ENCODE results near the gene RTBDN.
A peak's percentile ranks its signal among the peaks of the same experiment; 100 is the strongest.

RTBDN gene

GRCh38 chr19:12782174-12782423 lies 52.3 kb downstream of the RTBDN start:
- ChIA-PET CTCF (interaction anchor here (1.4 kb wide), 1 partner anchor 22 kb away, joined by 5 read pairs; no protein-coding TSS in a partner anchor), POLR2A (interaction anchor here (2.6 kb wide), 1 partner anchor 10 kb away, joined by 26 read pairs; the partner anchor contains the start of gene JUNB)
- TF ChIP-seq, protein P1, sequence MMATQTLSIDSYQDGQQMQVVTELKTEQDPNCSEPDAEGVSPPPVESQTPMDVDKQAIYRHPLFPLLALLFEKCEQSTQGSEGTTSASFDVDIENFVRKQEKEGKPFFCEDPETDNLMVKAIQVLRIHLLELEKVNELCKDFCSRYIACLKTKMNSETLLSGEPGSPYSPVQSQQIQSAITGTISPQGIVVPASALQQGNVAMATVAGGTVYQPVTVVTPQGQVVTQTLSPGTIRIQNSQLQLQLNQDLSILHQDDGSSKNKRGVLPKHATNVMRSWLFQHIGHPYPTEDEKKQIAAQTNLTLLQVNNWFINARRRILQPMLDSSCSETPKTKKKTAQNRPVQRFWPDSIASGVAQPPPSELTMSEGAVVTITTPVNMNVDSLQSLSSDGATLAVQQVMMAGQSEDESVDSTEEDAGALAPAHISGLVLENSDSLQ (IDR thresholded peaks at IDR 0.05): peak; percentile 54
- no peak for TF ChIP-seq FOXM1 (IDR thresholded peaks at IDR 0.05; ENCODE audit: borderline replicate concordance)
- no peak for DNase-seq (ENCODE audit: extremely low spot score)

- CTCF ChIA-PET: interaction anchor here (0.6 to 3.3 kb wide), 3 partner anchors 13 to 1270 kb away, joined by 5 to 19 read pairs (median 15); partner anchors contain the start of gene JUNB
Observed at GRCh38 chr19:12779162-12779993, 55.0 kb downstream of the RTBDN start.

DNA sequence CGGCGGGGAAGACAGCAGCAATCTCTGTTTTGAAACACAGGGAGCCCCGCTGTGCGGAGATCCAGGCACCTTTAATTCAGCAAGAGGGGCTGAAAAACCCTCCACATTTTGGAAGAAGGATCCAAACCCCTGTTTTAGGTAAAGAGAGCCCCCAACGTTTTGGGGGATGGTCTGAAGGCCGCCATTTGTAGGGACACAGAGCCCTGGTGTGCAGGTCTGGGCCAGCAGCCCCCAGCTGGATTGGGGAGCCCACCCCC lies 55.5 kb downstream of the RTBDN start:
- no peak for DNase-seq (ENCODE audit: extremely low spot score)
- ChIA-PET CTCF (interaction anchor here (0.6 to 3.3 kb wide), 8 partner anchors 9 to 1270 kb away, joined by 3 to 19 read pairs (median 6); partner anchors contain the start of gene JUNB), POLR2A (interaction anchor here (1.0 to 3.7 kb wide), 4 partner anchors 10 to 28 kb away, joined by 3 to 55 read pairs (median 4); partner anchors contain the start of genes JUNB and RNASEH2A)
- TF ChIP-seq FOXK2 (IDR thresholded peaks at IDR 0.05): no peak
- TF ChIP-seq ELF4 (IDR thresholded peaks at IDR 0.05): no peak

More at GRCh38 chr19:12779162-12779993, 55.0 kb downstream of the RTBDN start:
- no peak for DNase-seq (ENCODE audit: extremely low spot score)
- POLR2A ChIA-PET: interaction anchor here (1.0 to 3.7 kb wide), 4 partner anchors 10 to 27 kb away, joined by 3 to 55 read pairs (median 4); partner anchors contain the start of genes JUNB and RNASEH2A
- TF ChIP-seq BHLHE40 (IDR thresholded peaks at IDR 0.05; ENCODE audit: borderline replicate concordance) (no peak), SUZ12 (IDR thresholded peaks at IDR 0.05) (no peak), LEF1 (IDR thresholded peaks at IDR 0.05; ENCODE audit: borderline replicate concordance) (no peak), NFRKB (IDR thresholded peaks at IDR 0.05) (no peak), ZNF384 (IDR thresholded peaks at IDR 0.05) (no peak), SP1 (IDR thresholded peaks at IDR 0.05) (no peak), TARDBP (IDR thresholded peaks at IDR 0.05) (no peak), ELF4 (IDR thresholded peaks at IDR 0.05) (no peak), FOXK2 (IDR thresholded peaks at IDR 0.05) (no peak), L3MBTL2 (conservative IDR thresholded peaks at IDR 0.05) (no peak), ARNT (IDR thresholded peaks at IDR 0.05) (no peak), CTBP1 (IDR thresholded peaks at IDR 0.05; ENCODE audit: borderline replicate concordance) (no peak), FOXM1 (IDR thresholded peaks at IDR 0.05; ENCODE audit: borderline replicate concordance) (no peak), HDGF (IDR thresholded peaks at IDR 0.05; ENCODE audit: borderline replicate concordance) (no peak), FOXA1 (IDR thresholded peaks at IDR 0.05) (no peak)
- TF ChIP-seq, protein P1 (IDR thresholded peaks at IDR 0.05): no peak

DNA sequence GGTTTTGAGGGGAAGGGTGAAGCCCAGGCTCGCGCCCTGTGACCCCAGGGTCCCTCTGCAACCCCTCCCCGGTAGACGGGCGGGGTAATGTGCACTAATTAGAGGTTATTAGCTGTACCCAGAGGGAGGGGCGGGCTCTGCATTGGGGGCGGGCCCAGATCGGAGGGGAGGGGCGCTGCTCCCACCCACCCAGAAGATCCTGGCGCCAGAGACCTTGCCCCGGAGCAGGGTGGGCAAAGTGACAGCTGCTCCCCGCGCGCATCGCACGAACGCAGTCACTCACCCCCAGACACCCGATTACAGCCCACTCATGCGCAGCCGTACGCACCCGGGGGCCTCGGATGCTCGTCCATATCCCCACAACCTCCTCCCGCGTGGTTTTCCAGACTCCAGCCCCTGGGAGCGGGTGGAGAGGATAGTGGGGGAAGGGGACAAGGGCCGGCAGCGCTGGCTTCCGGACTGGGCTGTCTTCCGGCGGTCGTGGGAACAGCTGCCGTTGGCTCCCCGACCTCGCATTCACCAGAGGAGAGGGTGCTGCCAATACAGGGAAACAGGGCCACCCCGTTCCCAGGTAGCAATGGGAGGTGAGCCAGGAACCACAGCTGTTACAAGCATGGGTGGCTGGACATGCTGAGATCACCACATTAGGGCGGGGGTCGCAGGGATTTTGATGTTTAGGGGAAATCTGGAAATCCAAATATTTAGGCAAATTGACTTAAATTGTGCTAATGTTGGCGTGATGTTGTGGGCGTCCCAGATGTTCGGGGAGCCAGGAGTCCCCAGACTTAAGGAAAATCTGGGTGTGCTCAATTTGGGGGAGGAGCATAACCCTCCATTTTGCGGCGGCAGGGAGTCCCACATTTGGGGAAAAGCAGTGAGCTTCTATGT lies 56.1 kb downstream of the RTBDN start:
- POLR2A ChIA-PET: interaction anchor here (0.6 to 3.7 kb wide), 10 partner anchors 11 to 113 kb away, joined by 3 to 55 read pairs (median 4); partner anchors contain the start of genes GCDH, JUNB and RNASEH2A
- TF ChIP-seq FOXM1 (IDR thresholded peaks at IDR 0.05; ENCODE audit: borderline replicate concordance) (no peak), CTBP1 (IDR thresholded peaks at IDR 0.05; ENCODE audit: borderline replicate concordance) (no peak), FOXK2 (IDR thresholded peaks at IDR 0.05) (no peak), L3MBTL2 (conservative IDR thresholded peaks at IDR 0.05) (no peak), ZNF384 (IDR thresholded peaks at IDR 0.05) (no peak), SUZ12 (IDR thresholded peaks at IDR 0.05) (no peak), ELF4 (IDR thresholded peaks at IDR 0.05) (no peak), BHLHE40 (IDR thresholded peaks at IDR 0.05; ENCODE audit: borderline replicate concordance) (no peak), LEF1 (IDR thresholded peaks at IDR 0.05; ENCODE audit: borderline replicate concordance) (no peak), TARDBP (IDR thresholded peaks at IDR 0.05) (no peak), SP1 (IDR thresholded peaks at IDR 0.05) (no peak), HDGF (IDR thresholded peaks at IDR 0.05; ENCODE audit: borderline replicate concordance) (no peak)
- TF ChIP-seq, protein P1 (IDR thresholded peaks at IDR 0.05): no peak
- CTCF ChIA-PET: interaction anchor here (0.6 to 3.3 kb wide), 13 partner anchors 9 to 1269 kb away, joined by 3 to 19 read pairs (median 5); partner anchors contain the start of genes JUNB, PRDX2 and THSD8
- DNase-seq (ENCODE audit: extremely low spot score): no peak

GRCh38 chr19:12777217-12778016 lies 57.0 kb downstream of the RTBDN start:
- ChIA-PET POLR2A (interaction anchor here (0.6 to 3.7 kb wide), 11 partner anchors 10 to 114 kb away, joined by 3 to 55 read pairs (median 5); partner anchors contain the start of genes GCDH and JUNB), CTCF (interaction anchor here (0.6 to 3.3 kb wide), 14 partner anchors 11 to 1347 kb away, joined by 3 to 19 read pairs (median 5); partner anchors contain the start of genes JUNB, PRDX2 and THSD8)
- peak; percentile 76 for DNase-seq (ENCODE audit: extremely low spot score)
- TF ChIP-seq LEF1 (IDR thresholded peaks at IDR 0.05; ENCODE audit: borderline replicate concordance): no peak
- no peak; the same call in 1 of the 2 replicates for TF ChIP-seq FOXM1 (IDR thresholded peaks at IDR 0.05; ENCODE audit: borderline replicate concordance)
- no peak for TF ChIP-seq CTBP1 (IDR thresholded peaks at IDR 0.05; ENCODE audit: borderline replicate concordance)
- no peak for TF ChIP-seq TARDBP (IDR thresholded peaks at IDR 0.05)
- no peak for TF ChIP-seq ARNT (IDR thresholded peaks at IDR 0.05)
- no peak for TF ChIP-seq HDGF (IDR thresholded peaks at IDR 0.05; ENCODE audit: borderline replicate concordance)
- TF ChIP-seq SUZ12 (IDR thresholded peaks at IDR 0.05): no peak
- TF ChIP-seq L3MBTL2 (conservative IDR thresholded peaks at IDR 0.05): no peak
- no peak for TF ChIP-seq BHLHE40 (IDR thresholded peaks at IDR 0.05; ENCODE audit: borderline replicate concordance)
- no peak for TF ChIP-seq ZNF384 (IDR thresholded peaks at IDR 0.05)
- no peak for TF ChIP-seq NFRKB (IDR thresholded peaks at IDR 0.05)
- TF ChIP-seq FOXA1 (IDR thresholded peaks at IDR 0.05): no peak
